HuH-7 (cell line): ENCODE results near the gene NUAK2.

Experiments
- DNase-seq: peaks from one replicate; pipeline ENCODE4 v3.0.0; 2011; ENCODE audit warnings: low spot score

The NUAK2 gene

DNA sequence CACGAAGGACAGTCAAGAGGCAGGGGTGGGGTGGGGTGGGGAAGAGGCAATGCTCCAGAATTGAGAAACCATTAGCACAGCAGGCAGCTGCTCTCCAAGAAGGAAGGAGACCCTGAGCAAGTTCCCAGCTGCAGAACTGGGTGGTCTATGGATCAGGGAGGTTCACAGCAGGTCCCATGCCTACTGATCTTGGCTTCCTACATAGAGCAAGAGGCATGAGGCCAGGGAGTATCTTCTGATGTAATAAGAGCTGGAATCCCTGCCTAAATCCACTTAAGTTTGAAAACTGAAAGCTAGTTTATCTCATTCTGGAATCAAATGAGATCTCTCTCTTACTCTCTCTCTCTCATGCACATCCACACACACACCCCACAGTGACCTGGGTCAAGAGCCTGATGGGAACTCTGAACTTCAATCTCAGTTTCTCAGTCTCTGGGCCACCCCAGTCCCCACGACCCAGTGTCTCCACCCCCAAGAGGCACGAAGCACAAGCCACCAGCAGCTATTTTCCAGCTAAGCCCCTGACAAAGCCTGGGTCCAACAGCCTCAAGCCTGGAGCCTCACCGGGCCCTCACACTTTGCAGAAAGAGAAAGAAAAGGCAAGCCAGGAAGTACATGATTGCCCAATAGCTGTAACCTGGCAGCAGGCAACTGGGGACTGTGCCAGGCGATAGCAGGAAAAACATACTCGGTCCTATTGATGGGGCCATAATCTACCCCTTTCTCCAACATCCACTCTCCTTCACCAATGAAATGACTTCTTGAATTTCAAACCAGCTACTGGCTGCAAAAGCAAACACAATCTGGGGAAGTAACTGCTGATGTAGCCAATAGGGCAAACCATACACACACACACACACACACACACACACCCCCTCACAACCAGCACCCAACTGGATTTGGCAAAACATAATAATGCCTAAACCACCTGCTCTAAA, 2.2 kb downstream of the NUAK2 start:
- no peak for DNase-seq

DNA sequence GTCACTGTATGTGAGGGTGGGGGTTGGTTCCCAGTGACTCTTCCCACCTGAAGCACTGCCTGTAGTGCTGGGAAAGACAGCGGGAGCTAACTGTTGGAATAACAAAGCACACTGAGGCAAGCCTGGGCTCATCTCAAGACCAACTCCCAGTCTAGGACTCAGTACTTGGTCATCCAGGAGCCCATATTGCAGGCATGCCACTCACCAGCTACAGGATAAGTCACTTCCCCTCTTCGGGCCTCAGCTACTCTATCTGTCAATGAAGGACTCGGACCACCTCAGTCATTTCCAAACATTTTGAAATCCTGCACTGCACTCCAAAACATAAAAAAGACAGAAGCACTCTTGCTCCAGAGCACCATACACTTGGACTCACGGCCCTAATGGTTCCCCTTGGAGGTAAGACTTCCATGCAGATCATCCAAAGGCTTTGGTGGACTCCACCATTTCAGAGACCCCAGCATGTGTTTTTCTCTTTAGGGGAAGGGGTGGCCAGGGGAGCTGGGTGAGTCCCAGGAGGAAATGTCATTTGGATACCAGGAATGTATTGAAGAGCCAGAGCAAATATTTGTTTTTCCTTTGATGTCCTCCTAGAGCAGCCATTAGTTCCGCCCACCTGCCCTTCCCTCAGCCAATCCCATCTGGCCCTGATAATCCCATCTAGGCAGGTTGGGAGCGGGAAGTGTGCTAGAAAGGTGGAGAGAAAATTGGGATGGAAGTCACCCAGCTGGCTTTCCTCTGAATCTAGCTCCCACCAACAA, 3.1 kb downstream of the NUAK2 start:
- DNase-seq = peak; percentile 90

DNA sequence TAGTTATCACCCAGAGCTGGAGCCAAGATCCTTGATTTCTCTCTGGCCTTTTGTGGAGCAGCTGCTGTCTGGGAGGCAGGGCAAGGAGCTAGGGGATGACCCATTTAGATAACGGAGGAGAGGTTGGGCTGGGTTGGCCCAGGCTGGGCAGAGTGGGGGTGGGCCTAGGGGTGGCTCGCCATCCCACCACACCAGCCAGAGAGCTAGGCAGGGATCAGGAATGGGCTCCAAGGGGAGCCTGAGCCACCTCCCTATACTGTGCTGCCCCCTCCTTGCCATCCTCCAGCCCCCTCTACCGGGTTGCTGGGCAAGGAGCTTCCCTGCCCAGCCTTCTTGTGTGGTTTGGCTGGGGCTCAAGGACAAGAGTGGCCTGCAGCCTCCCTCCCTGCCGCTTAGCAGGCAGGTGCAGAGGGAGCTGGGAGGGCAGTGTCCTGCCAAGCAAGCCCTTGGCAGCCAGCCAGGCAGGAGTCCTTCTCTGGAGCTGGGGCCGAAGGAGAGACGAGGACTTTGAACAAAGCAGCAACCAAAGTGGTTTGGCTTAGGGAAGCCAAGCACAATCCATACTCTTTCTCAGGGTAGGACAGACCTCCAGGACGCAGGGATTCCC, 4.1 kb downstream of the NUAK2 start:
- no peak for DNase-seq

DNA sequence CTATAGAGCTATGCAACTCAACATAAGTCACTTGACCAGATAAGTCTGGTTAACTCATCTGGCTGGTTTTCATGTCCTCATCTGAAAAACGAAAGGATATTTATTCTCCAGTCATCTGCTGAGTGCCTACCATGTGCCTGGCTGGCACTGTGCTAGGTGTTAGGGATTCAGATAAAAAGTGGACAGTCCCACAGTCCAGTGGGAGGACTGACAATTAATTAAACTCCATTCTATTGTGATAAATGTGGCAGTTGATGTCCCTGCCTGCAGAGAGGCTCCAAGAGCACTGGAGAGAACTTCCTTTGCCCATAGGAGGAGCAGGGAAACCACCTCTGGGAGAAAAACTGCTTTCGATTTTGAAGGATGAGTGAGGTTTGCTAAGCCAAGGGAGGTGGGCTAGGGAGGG, 5.4 kb downstream of the NUAK2 start:
- no peak for DNase-seq

DNA sequence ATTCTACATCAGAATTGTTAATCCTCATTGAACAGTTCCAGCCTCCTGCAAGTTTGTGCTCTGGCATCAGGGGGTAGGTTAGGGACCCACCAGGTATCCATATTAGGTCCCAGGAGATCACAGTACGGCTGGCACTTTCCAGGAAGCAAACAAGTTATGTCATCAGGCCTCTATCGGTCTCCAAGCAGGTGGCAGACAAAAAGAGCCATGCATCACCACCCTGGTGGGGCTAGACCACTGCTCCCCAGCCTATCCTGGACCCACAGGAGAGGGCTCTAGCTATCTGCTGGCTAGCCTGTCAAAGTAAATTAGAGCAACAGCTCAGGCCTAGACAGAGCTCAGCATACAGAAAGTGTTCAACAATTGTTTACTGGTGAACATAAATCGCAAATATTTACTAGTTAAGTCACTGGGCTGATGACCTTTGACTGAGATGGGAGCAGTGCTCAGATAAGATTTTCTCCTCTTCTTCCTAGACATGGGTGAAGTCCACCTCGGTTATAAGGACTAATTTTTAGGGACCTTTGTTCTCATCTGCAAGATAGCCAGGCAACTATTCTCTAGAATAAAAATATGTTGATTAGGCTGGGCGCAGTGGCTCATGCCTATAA, 6.4 kb downstream of the NUAK2 start:
- DNase-seq = no peak

DNA sequence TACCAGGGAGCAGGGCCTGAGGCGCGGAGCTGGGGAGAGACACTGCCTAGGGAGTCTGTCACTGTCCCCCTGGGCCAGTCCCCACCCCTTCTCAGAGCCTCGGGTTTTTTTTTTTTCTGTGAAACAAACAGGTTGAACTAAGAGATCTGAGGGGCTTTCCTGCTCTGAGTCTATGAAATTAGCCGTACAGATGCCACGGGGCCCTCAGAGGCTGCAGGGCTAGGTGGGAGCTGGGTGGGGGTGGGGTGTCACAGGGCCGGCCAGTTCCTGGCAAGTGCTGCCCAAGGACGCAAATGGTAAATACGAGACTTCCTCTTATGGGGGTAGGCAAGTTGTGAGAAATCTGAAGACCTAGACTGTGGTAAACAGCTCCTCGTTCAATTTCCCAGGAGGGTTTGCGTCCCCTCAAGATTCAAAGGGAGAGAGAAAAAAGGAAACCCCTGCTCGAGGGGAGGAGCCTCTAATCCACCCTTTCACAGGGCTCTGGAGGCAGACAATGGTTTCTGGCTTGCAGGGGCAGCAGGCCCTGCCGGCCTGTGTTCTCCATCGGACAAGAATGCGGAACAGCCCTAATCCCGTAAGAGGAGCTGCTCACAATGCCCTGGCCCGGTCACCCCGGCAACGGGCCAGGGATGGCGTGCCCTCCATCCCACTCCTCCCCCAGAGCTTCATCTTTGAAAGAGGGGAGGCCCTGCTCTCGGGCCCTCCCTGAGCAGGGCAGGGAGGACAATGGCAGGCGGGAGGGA, 7.8 kb downstream of the NUAK2 start:
- DNase-seq = no peak

DNA sequence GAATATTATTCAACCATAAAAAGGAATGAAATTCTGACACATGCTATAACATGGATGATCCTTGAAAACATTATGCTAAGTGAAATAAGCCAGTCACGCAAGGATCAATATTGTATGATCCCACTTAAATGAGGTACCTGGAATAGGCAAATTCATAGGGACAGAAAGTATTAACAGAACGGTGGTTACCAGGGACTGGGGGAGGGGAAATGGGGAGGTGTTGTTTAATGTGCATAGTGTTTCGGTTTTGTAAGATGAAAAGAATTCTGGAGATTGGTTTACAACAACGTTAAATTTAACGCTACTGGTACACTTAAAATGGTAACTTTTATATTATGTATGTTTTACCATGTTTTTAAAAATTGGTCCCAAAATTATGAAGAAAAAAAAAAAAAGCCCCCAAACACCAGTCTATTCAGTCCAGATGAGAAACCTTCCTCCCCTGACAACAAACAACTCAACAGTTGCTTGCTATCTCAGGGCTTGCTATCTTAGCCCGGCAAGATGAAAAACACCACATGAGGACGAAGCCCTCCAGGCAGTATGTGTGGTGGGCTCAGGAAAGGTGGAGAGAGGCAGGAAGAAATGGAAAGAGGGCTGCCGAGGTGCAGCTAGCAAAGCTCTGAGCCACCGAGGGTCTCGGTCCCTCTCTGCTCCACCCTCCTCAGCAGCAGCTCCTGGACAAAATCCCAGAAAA, 8.5 kb downstream of the NUAK2 start:
- no peak for DNase-seq

DNA sequence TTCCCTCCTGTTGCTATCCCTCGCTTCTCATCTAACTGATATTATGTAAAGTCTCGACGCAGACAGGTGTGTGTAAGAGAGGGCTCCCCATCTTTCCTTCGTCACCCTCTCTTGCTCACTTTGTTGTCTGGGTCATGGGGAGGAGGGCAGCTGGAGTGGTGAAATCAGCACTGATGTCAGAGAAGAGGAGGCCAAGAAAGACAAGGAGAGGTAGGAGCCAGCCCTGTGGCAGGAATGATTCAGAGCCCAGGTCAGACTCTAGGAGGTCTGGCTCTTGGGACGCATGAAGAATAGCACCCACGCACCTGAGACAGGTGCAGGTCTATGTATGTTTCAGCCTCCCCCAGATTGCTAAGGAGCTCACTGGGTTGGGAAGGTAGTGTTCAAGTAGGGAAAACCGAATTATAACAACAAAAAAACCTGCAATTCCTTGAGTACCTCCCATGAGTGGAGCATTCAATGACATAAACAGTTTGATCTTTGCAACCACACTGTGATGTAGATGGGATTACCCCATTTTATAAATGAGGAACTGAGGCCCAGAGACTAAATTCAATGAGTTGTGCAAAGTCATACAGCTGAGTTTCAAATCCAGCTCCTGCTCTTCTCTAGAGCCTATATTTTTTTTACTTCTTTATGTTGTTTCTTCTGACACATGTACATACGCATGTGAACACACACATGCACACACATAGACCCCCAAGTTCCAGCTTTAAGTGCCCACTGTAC, 10.4 kb downstream of the NUAK2 start:
- DNase-seq = no peak

DNA sequence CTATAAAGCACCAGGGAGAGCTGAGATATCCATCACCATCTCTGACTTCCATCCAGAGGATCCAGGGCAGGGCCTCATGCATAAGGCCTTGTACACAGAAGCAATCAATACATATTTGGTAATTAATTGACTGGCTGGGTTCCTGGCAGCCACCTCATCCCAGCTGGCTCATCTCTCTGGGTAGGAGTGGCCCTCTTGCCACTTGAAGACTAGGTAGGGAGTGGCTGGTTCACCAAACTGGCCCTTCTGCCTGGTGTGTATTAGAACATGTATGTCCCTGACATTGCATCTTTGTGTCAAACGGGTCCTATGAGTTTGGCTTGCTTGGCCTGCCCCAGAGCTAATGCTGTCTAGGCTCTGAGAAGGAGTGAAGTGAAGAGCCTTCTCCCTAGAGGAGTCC, 11.8 kb downstream of the NUAK2 start:
- no peak for DNase-seq

DNA sequence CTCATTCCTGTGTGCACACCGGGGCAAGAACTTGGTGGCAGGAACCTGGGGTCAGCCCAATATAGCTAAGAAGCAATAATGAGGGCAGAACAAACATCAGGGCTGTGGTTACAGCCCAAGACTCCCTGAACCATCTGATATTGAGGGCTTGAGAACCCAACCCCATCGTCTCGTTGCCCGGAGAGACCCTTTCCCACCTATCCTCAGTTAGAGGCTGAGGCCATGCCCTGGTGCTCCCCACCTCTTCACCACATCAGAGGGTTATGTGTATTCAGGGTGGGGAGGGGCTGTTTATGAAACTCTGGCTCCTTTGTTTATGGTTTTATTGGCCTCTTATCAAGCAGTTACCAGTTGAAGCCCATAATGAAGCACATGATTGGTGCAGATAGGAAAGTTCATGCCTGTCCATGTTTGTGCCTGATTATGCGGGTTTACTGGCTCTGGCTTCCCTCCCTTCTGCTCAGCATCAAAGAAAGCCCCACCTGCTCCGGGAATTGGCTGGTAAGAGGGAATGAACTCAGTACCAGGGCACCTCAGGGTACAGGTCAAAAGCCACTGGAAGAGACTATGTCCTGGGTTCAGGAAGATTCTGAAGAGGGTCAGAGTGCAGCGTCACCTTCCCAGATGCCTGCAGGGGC, 14.5 kb downstream of the NUAK2 start:
- DNase-seq = peak; percentile 77

DNA sequence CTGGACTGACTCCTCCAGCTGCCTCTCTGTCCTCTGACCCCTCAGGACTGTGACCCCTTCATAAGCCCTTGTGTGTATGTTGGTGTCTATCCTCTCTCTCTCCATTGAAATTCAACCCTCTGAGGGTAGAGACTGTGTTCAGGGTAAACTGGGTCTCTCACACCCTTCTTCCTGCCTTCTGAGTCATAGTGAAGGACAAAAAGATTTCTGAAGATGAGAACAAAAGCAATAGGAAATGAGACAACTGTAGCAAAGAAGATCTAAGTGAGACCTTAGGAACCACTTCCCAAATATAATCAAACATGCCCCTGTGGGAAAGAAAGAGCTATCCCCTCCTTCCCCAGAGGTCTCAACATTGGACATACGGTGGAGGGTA, 16.9 kb downstream of the NUAK2 start:
- no peak for DNase-seq

DNA sequence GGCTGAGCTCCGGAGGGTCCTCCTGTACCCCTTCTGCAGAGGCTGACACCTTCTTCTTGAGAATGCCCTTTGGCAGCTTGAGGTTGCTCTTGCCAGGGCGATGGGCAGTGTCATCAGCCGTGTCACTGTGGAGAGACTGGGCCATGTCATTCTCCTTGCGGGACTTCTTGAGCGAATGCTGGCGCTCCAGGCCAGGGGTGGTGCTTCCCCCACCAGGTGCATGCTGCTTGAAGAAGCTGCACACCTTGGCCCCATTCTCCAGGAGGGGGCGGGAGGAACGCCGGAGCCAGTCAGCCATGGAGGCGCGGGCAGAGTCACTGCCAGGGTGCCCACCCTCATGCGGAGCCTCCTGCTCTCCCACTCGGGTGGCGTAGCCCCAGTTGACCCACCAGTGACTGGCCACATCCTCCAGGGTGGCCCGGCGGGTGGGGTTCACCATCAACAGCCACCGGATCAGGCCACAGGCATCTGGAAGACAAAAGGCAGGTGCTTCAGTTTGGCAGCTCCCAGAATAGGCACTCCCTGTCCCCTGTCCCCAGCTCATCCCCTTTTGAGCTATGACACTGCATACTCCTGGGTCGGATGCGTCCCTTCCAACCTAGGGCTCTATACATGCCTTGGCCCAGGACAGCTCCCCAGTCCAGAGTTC, 17.4 kb downstream of the NUAK2 start:
- no peak for DNase-seq

DNA sequence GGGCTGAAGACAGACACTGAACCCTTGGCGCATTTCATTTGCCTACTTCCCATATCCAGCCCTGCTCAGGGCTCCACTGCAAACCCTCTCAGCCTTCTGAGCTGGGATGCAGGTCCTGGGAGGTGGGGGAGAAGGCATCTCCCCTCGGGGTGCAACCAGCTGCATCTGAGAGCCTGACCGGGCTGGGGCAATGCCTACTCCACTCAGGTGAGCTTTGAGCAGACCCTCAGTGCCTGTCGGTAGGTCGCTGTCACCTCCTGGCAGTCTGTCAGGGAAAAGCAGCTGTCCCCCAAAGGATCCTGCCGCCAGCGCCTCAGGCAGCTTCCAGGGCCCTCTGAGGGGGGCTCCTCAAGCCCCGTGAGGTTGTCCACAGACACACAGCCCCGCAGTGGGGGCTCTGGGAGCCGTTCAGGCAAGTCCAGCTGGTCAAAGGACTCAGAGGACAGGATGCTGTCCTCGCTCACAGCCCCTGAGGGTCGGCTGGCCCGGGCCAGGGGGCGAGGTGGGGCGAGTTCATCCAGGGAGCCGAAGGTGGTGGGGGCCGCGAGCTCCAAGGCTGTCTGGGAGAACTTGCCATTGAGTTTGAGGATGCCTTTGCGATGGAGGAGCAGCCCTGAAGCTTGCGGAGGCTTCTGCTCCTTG, 18.2 kb downstream of the NUAK2 start:
- no peak for DNase-seq

DNA sequence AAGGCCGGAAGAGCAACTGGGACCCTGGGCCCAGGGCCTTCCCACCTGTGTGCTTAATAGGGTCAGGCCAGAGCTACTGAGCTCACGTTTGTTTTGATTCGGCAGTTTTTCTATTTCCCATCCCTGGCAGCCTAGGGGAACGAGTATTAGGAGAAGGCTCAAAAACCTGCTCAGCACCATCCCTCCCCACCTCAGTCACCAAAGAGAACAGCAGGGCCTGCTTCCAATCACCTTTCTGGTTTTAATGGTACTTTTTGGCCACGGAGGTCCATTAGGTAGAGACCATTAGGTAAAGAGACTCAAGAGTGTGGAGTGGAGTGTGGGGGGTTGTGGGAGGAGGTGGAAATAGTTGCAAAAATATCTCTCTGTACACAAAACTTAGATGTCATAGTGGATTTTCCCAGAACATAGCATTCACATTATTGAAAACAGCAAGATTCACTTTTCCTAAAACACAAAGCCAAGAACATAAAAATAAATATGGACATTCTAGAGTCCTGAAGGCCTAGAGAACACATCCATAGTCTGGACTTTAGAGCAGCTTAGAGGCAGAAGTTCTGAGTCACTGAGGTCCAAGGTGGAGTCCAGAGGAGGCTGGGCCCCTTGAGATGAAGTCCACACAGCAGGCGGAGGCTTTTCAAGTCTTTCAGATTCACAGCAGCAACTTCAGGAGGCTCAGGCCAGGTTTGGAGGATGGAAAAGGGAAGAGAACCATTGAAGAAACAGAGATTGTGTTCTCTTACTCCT, 19.5 kb downstream of the NUAK2 start:
- no peak for DNase-seq

DNA sequence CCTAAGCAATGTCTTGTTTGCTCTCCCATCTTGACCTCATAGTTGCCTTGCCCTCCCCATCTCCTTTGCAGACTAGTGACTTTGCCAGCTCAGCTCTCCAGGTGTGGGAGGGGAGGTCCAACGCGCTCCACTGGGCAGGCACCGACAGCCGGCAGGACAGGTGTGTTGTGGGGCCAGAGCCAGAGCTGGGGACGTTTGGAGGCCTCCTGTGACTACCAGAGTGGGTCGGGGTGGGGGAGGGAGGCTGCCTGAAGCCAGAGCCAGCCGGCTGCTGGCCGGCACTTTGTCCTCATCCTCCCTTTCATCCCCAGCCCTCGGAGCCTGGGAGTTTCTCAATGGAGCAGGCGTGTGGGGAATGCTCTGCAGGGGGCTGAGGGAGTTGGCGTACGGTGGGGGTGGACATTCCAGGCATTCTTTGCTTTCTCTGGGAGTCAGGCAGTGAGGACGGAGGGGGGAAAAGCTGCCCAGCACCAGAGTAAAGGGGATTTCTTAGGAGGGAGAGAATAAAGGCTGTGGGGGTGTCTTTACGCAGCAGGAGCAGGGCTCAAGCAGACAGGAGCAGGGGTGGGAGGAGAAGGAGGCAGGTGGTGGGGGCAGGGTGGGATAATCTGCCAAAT, 20.2 kb downstream of the NUAK2 start:
- peak; percentile 87 for DNase-seq

DNA sequence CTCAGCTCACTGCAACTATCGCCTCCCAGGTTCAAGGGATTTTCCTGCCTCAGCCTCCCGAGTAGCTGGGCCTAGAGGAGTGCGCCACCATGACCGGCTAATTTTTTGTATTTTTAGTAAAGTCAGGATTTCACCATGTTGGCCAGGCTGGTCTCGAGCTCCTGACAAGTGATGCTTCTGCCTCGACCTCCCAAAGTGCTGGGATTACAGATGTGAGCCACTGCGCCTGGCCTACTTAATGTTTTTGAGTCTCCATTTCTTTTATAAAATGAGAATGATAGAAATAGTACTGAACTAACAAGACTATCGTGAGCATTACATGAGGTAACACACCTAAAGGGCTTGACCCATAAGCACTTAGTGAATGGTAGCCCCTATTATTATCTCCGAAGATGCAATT, 21.4 kb downstream of the NUAK2 start:
- DNase-seq = no peak

DNA sequence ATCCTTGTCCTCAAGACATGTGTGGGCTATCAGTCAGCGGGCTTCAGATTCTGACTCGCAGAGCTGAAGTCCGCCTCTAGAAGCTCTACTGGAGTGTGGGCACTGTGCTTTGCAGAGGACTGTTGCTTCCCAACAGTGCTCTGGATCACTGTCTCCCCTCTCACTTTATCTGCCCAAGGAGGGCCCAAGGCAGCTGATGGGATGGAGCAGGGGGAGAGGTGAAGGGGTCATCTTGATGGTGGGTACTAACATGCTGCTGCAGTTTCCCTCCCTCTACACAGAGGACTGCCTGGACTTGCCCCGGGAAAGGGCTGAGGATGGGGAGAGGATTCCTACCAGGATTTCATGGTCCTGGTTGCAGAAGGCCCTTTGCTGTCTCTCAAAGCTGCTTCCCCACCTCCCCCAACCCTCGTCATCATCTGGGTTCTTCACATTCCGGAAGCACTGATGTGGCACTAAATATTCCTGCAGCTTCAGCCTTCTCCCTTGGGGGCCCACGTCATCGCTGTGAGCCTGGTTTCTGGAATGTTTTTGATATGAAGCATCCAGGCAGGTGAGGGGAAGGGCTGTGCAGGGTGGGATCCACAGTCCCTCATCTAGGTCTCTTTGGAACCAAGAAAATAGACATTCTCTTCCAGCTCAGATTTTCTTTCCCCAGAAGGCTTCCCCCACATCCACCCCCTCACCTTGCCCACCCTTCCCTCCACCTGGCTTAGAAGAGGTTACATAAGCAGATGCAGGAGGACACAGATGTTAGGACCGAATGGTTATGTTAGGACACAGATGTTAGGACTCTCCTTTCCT, 23.2 kb downstream of the NUAK2 start:
- no peak for DNase-seq
